Gastrocnemius medialis (tissue), 4 donors: Measurements from ENCODE around the gene NOS2.

Source experiments
- CTCF ChIP-seq, 5 experiments: fragments of 450-650 bp in 3 of 5; fragments of 200-600 bp in 2 of 5; sonication (generic) in 2 of 5; IDR thresholded peaks in 4 of 5; conservative IDR thresholded peaks in 1 of 5; 1 replicate in 4 of 5; 2 replicates in 1 of 5; pipeline ENCODE4 v1.5.1; 2016 to 2019; ENCODE audit warnings: antibody characterized with exemption in 5 of 5, mild to moderate bottlenecking in 3 of 5, moderate library complexity in 3 of 5
- POLR2A ChIP-seq, 2 donors: fragments of 450-650 bp; IDR thresholded peaks; one replicate each; pipeline ENCODE4 v1.6.1; 2017; ENCODE audit warnings: antibody characterized with exemption in 2 of 2, mild to moderate bottlenecking in 2 of 2, moderate library complexity in 2 of 2

DNA sequence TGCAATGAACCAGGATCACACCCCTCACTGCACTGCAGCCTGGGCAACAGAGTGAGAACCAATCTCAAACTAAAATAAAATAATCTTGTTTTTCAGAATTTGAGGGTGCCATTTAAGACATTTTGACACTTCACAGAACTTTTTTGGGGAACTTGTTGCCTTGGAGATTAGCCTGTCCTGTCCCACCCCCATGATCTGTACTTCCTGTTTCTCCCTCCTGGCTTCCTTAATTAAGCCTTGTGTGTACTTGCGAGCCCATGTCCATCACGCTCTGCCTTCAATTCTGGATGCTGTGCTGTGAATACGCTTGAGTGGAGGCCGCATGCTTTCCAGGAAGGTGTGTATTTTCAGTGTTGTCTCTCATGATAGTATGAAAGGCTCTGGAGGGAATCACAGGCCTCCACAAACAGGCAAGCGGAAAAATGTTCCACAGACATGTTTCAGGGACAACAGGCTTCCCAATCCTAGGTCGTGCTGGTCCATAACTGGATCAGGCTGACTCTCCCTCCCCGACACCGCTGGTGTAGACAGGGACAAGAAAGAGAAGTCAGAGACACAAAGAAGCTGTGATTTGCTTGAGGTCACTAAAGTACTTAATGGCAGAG is 56.9 kb downstream of the NOS2 start:
- no peak for TF ChIP-seq CTCF (IDR thresholded peaks at IDR 0.05 in 4 of 5, conservative IDR thresholded peaks at IDR 0.05 in 1 of 5)
- no peak for TF ChIP-seq POLR2A (IDR thresholded peaks at IDR 0.05)
